HEK293T (cell line): ENCODE measurements around the gene C16orf82.

Experiments
- CTCF ChIA-PET: fragments of 350-600 bp; formaldehyde crosslinking; extraction: SDS; loops from one replicate; lab custom pipeline; 2021; ENCODE audit warnings: antibody characterized with exemption, inconsistent platforms; lab: Yijun Ruan, JAX
- POLR2A ChIA-PET: fragments of 350-600 bp; formaldehyde crosslinking; extraction: SDS; loops from one replicate; lab custom pipeline; 2020; ENCODE audit warnings: antibody characterized with exemption, inconsistent platforms; lab: Yijun Ruan, JAX
- DNase-seq: peaks from one replicate; pipeline ENCODE4 v3.0.0; 2012; ENCODE audit warnings: mixed read lengths; ENCODE audit errors: extremely low spot score
- ARNT ChIP-seq: fragments of 450-650 bp; IDR thresholded peaks from 2 replicates; pipeline ENCODE4 v1.6.1; 2017; ENCODE audit warnings: mild to moderate bottlenecking
- BHLHE40 ChIP-seq: fragments of 450-650 bp; IDR thresholded peaks from 2 replicates; pipeline ENCODE4 v1.6.1; 2016; ENCODE audit warnings: mild to moderate bottlenecking, moderate library complexity, borderline replicate concordance
- CTBP1 ChIP-seq: fragments of 450-650 bp; IDR thresholded peaks from 2 replicates; pipeline ENCODE4 v1.6.1; 2016; ENCODE audit warnings: borderline replicate concordance
- ELF4 ChIP-seq: fragments of 450-650 bp; IDR thresholded peaks from 2 replicates; pipeline ENCODE4 v1.6.1; 2017; ENCODE audit warnings: antibody characterized with exemption
- FOXA1 ChIP-seq: fragments of 450-650 bp; IDR thresholded peaks from 2 replicates; pipeline ENCODE4 v1.6.1; 2016; ENCODE audit warnings: mild to moderate bottlenecking
- FOXK2 ChIP-seq: fragments of 450-650 bp; IDR thresholded peaks from 2 replicates; pipeline ENCODE4 v1.6.1; 2016; ENCODE audit warnings: mild to moderate bottlenecking
- FOXM1 ChIP-seq: fragments of 450-650 bp; IDR thresholded peaks from 2 replicates; pipeline ENCODE4 v1.6.1; 2017; ENCODE audit warnings: mild to moderate bottlenecking, borderline replicate concordance
- HDGF ChIP-seq: fragments of 450-650 bp; IDR thresholded peaks from 2 replicates; pipeline ENCODE4 v1.6.1; 2017; ENCODE audit warnings: antibody characterized with exemption, borderline replicate concordance
- L3MBTL2 ChIP-seq: fragments of 450-650 bp; conservative IDR thresholded peaks from 2 replicates; pipeline ENCODE4 v1.6.1; 2016; ENCODE audit warnings: mild to moderate bottlenecking
- LEF1 ChIP-seq: fragments of 450-650 bp; IDR thresholded peaks from 2 replicates; pipeline ENCODE4 v1.6.1; 2017; ENCODE audit warnings: mild to moderate bottlenecking, borderline replicate concordance
- NFRKB ChIP-seq: fragments of 450-650 bp; IDR thresholded peaks from 2 replicates; pipeline ENCODE4 v1.6.1; 2016; ENCODE audit warnings: mild to moderate bottlenecking, moderate library complexity
- SP1 ChIP-seq: fragments of 450-650 bp; IDR thresholded peaks from 2 replicates; pipeline ENCODE4 v1.6.1; 2017
- SUZ12 ChIP-seq: fragments of 450-650 bp; IDR thresholded peaks from 2 replicates; pipeline ENCODE4 v1.6.1; 2016; ENCODE audit warnings: mild to moderate bottlenecking
- TARDBP ChIP-seq: fragments of 450-650 bp; IDR thresholded peaks from 2 replicates; pipeline ENCODE4 v1.6.1; 2016
- ZNF384 ChIP-seq: fragments of 450-650 bp; IDR thresholded peaks from 2 replicates; pipeline ENCODE4 v1.6.1; 2016
- TF ChIP-seq, protein P1 (sequence below): fragments of 450-650 bp; IDR thresholded peaks from 2 replicates; pipeline ENCODE4 v1.6.1; 2016

Gene C16orf82

DNA sequence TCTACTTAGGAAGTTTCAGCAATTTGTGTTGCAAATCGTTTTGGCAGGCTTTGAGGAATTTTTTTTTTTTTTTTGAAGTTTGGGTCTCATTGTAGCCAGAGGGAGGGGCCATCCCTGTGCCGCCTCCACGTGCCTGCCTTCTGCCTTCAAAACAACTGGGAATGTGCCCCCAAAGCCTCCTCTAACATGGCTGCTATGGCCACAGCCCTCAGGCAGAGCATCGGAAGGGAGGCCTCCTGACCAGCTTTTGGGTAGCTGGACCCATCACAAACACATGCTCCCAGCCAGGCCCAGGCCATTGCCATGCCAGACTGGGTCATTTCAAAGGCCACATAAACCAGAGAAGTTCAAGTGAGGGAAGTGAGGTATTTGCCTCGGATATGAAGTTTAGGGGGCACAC, 21.5 kb downstream of the C16orf82 start:
- TF ChIP-seq CTBP1 (no peak), NFRKB (no peak), ZNF384 (no peak), ELF4 (no peak), FOXK2 (no peak), FOXM1 (no peak), TARDBP (no peak), SP1 (no peak)
- TF ChIP-seq, protein P1, sequence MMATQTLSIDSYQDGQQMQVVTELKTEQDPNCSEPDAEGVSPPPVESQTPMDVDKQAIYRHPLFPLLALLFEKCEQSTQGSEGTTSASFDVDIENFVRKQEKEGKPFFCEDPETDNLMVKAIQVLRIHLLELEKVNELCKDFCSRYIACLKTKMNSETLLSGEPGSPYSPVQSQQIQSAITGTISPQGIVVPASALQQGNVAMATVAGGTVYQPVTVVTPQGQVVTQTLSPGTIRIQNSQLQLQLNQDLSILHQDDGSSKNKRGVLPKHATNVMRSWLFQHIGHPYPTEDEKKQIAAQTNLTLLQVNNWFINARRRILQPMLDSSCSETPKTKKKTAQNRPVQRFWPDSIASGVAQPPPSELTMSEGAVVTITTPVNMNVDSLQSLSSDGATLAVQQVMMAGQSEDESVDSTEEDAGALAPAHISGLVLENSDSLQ, result no peak
- ChIA-PET POLR2A (no interaction called here), CTCF (no interaction called here)
- DNase-seq, result no peak

DNA sequence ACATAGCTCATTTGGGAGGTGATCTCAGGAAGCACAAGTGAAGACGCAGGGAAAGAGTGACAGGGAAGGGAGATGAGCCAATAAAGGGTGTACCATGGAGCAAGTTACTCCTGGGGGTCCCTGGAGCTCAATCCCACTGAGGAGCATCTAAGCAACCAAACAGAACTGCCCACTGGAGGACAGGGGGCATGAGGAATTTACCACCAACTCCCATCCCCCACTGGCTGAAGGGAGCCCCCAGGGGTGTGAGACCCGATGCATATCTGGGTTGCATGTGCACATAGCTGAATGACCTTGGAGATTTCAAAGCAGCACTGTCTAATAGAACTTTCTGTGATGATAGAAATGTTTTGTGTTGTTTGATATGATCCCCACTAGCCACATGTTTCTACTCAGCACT, 29.6 kb downstream of the C16orf82 start:
- TF ChIP-seq ELF4 (no peak), ZNF384 (no peak), FOXK2 (no peak), FOXM1 (no peak), TARDBP (no peak), HDGF (no peak), FOXA1 (no peak), CTBP1 (no peak), ARNT (no peak)
- ChIA-PET POLR2A (no interaction called here), CTCF (no interaction called here)
- no peak for DNase-seq

DNA sequence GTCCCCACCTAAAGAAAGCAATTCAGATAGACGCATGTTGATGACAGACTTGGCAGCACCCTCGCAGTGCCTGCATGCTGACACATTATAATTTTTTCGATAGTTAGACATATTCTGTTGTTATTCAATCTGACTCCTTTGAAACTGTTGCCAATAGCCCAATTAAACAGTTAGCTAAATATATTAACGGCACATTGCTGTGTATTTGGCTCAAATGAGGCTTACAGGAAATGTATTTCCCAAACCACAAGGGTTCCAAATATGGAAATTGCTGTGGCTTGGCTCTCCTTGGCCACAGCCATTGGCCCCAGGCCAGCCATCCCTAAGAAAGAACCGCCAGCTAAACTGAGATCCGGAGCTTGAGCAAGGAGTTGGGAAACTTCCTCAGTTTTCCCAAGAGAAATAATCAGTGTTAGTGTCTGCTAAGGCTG, 31.1 kb downstream of the C16orf82 start:
- POLR2A ChIA-PET, result no interaction called here
- CTCF ChIA-PET, result no interaction called here
- no peak for TF ChIP-seq CTBP1
- no peak for DNase-seq

DNA sequence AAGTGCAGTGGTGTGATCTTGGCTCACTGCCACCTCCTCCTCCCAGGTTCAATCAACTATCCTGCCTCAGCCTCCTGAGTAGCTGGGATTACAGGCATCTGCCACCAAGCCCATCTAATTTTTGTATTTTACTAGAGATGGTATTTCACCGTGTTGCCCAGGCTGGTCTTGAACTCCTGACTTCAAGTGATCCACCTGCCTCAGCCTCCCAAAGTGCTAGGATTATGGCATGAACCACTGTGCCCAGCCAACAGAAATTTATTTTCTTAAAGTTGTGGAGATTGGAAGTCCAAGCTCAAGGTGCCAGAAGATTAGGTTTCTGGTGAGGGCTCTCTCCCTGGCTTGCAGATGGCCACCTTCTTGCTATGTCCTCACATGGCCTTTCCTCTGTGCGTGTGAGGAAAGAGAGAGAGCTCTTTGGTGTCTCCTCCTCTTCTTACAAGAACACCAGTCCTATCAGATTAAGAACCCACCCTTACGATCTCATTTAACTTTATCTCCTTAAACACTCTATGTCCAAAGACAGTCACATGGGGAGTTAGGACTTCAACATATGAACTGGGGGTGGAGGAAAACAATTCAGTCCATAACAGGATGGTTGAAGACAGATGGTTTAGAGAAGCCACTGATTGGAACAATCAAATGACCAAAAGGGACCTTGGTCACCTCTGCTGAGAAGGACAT, 31.8 kb downstream of the C16orf82 start:
- POLR2A ChIA-PET, result no interaction called here
- CTCF ChIA-PET, result no interaction called here
- TF ChIP-seq HDGF (no peak), FOXK2 (no peak), SP1 (no peak), ZNF384 (no peak), ARNT (no peak), CTBP1 (no peak), NFRKB (no peak), BHLHE40 (no peak), TARDBP (no peak), L3MBTL2 (no peak), ELF4 (no peak), LEF1 (no peak), FOXM1 (no peak), FOXA1 (no peak)
- TF ChIP-seq, protein P1, result no peak
- DNase-seq, result no peak

DNA sequence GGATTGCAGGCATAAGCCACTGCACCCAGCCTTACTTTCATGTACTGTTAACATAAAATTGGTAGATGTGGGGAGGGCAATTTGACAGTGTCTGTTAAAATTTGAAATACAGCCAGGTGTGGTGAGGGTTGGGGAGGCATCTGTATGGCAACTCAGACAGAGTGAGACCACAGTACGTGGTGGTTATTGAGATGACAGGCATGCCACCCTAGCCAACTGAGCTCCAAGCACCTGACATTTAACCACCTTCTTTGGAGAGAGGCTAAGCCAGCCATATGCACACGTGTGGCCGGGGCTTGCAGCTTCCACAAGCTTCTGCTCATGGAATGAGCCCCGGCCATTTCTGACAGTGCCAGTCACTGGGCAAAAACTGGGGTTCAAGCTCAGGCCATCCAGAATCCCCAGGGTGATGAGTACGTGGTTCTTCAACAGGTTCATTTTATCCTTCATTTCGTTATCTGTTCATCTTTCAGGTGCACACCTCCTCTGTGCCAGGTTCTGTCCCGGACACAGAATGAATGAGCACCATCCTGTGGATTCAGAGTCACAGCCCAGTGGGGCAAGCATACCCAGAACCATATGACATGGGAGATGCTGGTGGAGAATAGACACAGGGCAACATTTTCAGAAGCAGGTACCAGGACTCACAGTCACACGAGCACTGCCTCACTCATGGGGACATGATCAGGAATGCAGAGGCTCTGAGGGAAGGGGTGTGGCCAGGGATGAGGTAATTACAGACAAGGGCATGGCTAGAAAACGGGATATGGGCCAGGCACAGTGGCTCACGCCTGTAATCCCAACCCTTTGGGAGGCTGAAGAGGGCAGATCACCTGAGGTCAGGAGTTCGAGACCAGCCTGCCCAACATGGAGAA, 36.2 kb downstream of the C16orf82 start:
- ChIA-PET CTCF (no interaction called here), POLR2A (no interaction called here)
- no peak for TF ChIP-seq NFRKB
- no peak for TF ChIP-seq FOXK2
- TF ChIP-seq L3MBTL2, result no peak
- no peak for TF ChIP-seq FOXM1
- TF ChIP-seq BHLHE40, result no peak
- TF ChIP-seq SUZ12, result no peak
- TF ChIP-seq, protein P1, result no peak
- no peak for TF ChIP-seq ZNF384
- TF ChIP-seq HDGF, result no peak
- TF ChIP-seq TARDBP, result no peak
- no peak for TF ChIP-seq LEF1
- TF ChIP-seq ARNT, result no peak
- no peak for TF ChIP-seq FOXA1
- TF ChIP-seq ELF4, result no peak
- no peak for TF ChIP-seq SP1
- TF ChIP-seq CTBP1, result no peak

DNA sequence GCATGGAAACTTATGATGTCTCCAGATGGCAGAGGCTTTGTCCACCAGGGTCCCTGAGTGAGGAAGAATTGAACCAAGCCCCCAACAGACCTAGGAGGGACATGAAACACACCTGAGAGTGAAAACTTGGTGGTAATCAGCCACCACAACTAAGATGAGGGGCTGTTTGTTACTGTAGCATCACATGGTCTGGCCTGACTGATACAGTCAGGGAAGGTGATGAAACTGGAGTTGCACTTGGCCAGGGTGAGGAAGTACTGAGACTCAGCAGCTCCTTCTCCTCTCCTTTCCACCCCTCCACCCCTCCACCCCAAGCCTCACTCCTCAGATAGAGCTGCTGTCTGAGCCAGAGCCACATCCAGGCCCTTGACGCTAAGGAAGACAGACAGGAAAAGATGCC, 37.2 kb downstream of the C16orf82 start:
- POLR2A ChIA-PET, result no interaction called here
- DNase-seq, result no peak
- CTCF ChIA-PET, result no interaction called here
- TF ChIP-seq CTBP1, result no peak
- no peak for TF ChIP-seq SUZ12
- TF ChIP-seq, protein P1, result no peak
- no peak for TF ChIP-seq HDGF
- no peak for TF ChIP-seq L3MBTL2
- no peak for TF ChIP-seq FOXA1
- TF ChIP-seq NFRKB, result no peak
- TF ChIP-seq LEF1, result no peak
- TF ChIP-seq ARNT, result no peak
- no peak for TF ChIP-seq ELF4
- no peak for TF ChIP-seq BHLHE40
- TF ChIP-seq ZNF384, result no peak

More for the DNA sequence above, 36.2 kb downstream of the C16orf82 start:
- DNase-seq, result no peak
